GM20000 (cell line): ENCODE measurements around the gene DPF3.

Experiments
- DNase-seq: peaks from one replicate; pipeline ENCODE4 v3.0.0; 2012; ENCODE audit warnings: low spot score
- CTCF ChIP-seq: IDR thresholded peaks from 2 replicates; pipeline ENCODE4 v1.5.1; 2012; ENCODE audit warnings: mild to moderate bottlenecking, control low read depth; ENCODE audit errors: extremely low read depth, missing control alignments

DPF3 gene

GRCh38 chr14:72737560-72737943 is 156.3 kb downstream of the DPF3 start:
- no peak for DNase-seq
- TF ChIP-seq CTCF: no peak

DNA sequence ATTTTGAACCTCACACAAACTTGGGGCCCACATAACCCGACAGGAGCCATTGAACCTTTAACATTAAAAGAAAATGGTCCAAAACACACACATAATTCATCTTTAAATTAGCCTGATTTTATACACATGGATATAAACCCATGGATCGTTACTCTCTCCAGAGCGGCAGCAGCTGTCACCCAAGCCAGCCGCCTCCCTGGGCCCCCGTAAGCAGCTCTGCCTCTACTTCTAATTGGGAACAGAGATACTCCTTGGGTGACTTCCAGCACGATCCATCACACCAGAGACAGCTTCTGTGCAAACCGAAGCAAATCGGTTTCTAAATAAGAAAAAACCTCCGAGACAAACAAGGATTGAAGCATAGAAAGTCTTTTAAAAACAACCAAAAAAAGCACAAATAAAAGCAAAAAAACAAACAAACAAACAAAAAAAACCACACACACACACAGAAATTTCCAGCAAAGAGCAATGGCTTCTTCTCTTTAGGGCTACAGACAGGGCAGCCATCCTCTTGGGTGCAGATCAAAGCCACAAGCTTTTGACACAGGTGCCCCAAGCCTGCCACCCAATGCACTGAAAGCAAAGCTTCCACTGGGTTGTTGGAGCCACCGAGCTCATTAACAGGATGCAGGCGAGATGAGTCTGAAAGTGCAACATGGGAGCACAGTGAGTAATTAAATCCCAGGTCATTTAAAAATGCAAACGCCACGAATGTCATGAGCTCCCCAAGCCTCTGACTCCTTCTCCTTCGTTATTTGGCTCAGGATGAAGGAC is 156.9 kb downstream of the DPF3 start:
- TF ChIP-seq CTCF: no peak

DNA sequence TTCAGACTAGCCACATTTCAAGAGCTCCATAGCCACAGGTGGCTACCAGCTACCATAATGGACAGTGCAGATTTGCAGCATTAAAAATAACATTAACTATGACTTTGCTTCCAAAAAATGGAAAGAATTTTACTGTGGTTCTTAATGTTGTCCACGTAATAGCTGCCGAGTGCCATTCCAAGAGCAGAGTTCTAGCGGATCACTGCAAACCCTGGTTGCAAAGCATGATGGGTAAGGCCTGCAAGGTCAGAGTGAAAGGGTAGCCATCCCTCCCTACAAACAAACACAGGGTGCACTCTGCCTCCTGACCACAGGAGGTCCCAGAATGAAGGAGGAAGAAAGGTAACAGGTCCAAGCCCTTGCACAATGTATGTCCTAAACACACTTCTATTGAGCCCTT is 157.6 kb downstream of the DPF3 start:
- no peak for DNase-seq
- TF ChIP-seq CTCF: no peak

More for the DNA sequence above, 156.9 kb downstream of the DPF3 start:
- DNase-seq: no peak

DNA sequence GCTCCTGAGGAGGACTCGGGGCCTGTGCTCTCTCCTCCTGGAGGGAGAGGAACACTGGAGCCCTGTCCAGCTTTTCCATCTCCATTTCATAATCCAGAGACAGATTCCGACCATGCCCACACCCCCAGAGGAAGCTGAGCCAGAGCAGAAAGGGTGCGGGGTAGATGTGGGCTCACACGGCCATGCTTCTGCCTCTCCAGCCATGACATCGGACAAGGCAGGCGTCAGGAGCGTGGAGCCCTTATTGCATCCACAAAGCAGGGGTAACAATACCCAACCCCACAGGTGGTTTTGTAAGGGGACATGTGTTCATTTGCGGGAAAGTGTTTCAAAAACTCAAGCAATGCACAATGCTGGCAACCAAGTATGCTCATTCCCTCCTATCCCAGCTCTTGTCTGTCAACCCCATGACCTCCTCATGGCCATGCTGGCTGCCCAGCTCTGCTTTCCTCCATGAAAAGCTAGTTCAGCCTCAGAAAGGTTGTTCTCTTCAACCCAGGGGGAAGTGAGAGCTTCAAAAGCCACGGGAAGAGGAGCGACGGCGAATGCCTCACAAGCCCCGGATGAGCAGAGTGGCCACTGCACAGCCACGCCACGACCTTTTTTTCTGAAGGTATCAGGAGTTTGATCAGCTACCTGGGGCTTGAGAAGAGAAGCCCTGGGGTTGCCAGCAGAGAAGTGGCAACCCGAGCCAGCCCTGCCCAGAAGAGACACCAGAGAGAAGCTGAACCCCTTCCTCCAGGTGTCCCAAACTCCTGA is 161.7 kb downstream of the DPF3 start:
- TF ChIP-seq CTCF: no peak
- DNase-seq: no peak

GRCh38 chr14:72731252-72732020 is 162.5 kb downstream of the DPF3 start:
- no peak for TF ChIP-seq CTCF
- DNase-seq: no peak

DNA sequence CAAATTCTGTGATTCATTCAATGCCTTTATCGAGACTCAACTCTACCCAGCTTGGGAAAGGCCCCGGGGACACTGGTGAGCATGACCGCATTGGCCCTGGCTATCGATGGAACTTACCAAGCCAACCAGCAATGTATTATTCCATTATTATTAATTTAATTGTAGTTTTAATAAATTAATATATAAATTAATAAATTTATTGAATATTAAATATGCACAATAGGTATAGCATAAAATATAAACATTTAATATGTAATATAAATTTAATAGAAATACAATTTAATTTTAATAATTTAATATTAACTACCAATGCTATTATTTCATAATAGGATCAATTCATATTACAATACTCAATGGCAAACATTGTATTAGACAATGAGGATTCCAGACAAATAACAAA is 163.4 kb downstream of the DPF3 start:
- DNase-seq: no peak
- no peak for TF ChIP-seq CTCF

- no peak for TF ChIP-seq CTCF
- DNase-seq: no peak
These were observed 167.5 kb downstream of the DPF3 start for GRCh38 chr14:72726444-72726843.
